Measurements from ENCODE around the gene AGMO.

Gene AGMO

DNA sequence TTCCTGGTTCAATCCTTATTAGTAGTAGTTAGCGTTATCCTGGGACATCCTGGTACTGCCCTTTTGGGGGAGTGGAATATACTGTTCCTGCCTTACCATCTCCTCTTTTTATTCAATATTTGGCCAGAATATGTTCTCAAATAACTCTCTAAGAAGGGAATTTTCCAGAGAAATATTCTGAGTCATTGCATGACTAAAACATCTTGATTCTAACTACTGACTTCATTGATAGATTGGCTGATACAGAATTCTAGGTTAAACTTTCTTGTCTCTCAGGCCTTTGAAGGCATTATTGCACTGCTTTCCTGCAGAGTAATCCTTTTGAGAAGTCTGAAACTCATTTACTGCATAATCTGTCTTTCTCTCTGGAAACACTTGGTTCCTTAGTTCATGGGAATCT, 383.8 kb downstream of the AGMO start:
- Histone ChIP-seq H3K4me2 (ENCODE audit: insufficient read depth, low read length, poor library complexity, severe bottlenecking) (no peak overlapping the region), H3K36me3 (replicated peaks in 1 of 2; ENCODE audit: control insufficient read depth in 2 of 2, insufficient read depth in 2 of 2, low read length in 2 of 2) (no peaks in the 10 kb centered on the region), H2BK120ac (ENCODE audit: low read depth, low read length) (no peak overlapping the region), H3K23ac (ENCODE audit: low read depth, low read length, poor library complexity) (no peak overlapping the region), H2BK12ac (ENCODE audit: low read length) (no peak overlapping the region), H2AFZ (ENCODE audit: low read length) (no peak overlapping the region), H3K27me3 (ENCODE audit: control insufficient read depth in 3 of 3, insufficient read depth in 3 of 3, low read depth in 1 of 3, low read length in 3 of 3) (no peaks in the 10 kb centered on the region), H3K4me1 (ENCODE audit: control insufficient read depth in 2 of 2, insufficient read depth in 1 of 2, low read depth in 1 of 2, low read length in 2 of 2) (no peaks in the 10 kb centered on the region), H2BK5ac (ENCODE audit: low read length) (no peak overlapping the region), H4K91ac (ENCODE audit: low read depth, low read length, poor library complexity) (no peak overlapping the region), H2AK5ac (ENCODE audit: low read depth, low read length) (no peak overlapping the region), H4K8ac (ENCODE audit: low read depth, low read length) (no peak overlapping the region), H3K14ac (ENCODE audit: low read length) (no peak overlapping the region), H3K9me3 (replicated peaks in 1 of 2; ENCODE audit: control insufficient read depth in 2 of 2, insufficient read depth in 1 of 2, low read depth in 1 of 2, low read length in 2 of 2) (no peaks in the 10 kb centered on the region), H3K4ac (ENCODE audit: low read length) (no peak overlapping the region), H3K18ac (ENCODE audit: low read length) (no peak overlapping the region), H3K27ac (replicated peaks; ENCODE audit: low read length) (no peak overlapping the region), H3K9ac (ENCODE audit: low read depth, low read length, poor library complexity) (no peak overlapping the region), H2BK15ac (ENCODE audit: low read length) (no peak overlapping the region), H3K79me1 (ENCODE audit: low read depth, low read length) (no peaks in the 10 kb centered on the region), H3K4me3 (ENCODE audit: low read length in 2 of 2) (no peak overlapping the region)
- no CpG with 5 or more reads among the region's 1 CpG for WGBS, 2 donors (ENCODE audit: extremely low coverage in 2 of 2, insufficient read length in 2 of 2, insufficient replicate concordance in 1 of 2)
- DNase-seq (ENCODE audit: low spot score) = no peak

DNA sequence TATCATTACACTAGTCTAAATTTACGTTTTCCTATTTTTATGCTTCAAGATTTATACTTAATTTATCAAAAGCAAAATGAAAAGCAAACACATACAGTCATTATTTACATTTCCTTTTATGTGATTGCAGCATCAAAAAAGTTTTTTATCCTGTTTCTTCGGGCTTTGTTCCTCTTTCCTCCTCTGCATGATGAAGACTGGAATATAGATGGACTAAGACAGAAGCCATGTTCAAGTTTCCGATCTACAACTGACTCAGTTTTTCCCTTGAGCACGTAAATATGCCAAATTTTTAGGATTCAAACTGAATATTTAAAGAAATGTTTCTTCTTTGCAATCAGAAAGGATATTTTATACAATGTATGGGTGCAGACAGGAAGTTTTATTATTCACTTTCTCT, 385.7 kb downstream of the AGMO start:
- Histone ChIP-seq H3K36me3 (replicated peaks in 1 of 2; ENCODE audit: control insufficient read depth in 2 of 2, insufficient read depth in 2 of 2, low read length in 2 of 2) (no peaks in the 10 kb centered on the region), H3K4me2 (ENCODE audit: insufficient read depth, low read length, poor library complexity, severe bottlenecking) (no peak overlapping the region), H2BK12ac (ENCODE audit: low read length) (no peak overlapping the region), H3K4ac (ENCODE audit: low read length) (no peak overlapping the region), H3K9ac (ENCODE audit: low read depth, low read length, poor library complexity) (no peak overlapping the region), H4K8ac (ENCODE audit: low read depth, low read length) (no peak overlapping the region), H3K14ac (ENCODE audit: low read length) (no peak overlapping the region), H2AK5ac (ENCODE audit: low read depth, low read length) (no peak overlapping the region), H3K4me3 (ENCODE audit: low read length in 2 of 2) (no peak overlapping the region), H3K4me1 (ENCODE audit: control insufficient read depth in 2 of 2, insufficient read depth in 1 of 2, low read depth in 1 of 2, low read length in 2 of 2) (no peaks in the 10 kb centered on the region), H3K9me3 (replicated peaks in 1 of 2; ENCODE audit: control insufficient read depth in 2 of 2, insufficient read depth in 1 of 2, low read depth in 1 of 2, low read length in 2 of 2) (no peaks in the 10 kb centered on the region), H3K79me1 (ENCODE audit: low read depth, low read length) (no peaks in the 10 kb centered on the region), H2BK5ac (ENCODE audit: low read length) (no peak overlapping the region), H2AFZ (ENCODE audit: low read length) (no peak overlapping the region), H3K18ac (ENCODE audit: low read length) (no peak overlapping the region), H4K91ac (ENCODE audit: low read depth, low read length, poor library complexity) (no peak overlapping the region), H2BK120ac (ENCODE audit: low read depth, low read length) (no peak overlapping the region), H3K27ac (replicated peaks; ENCODE audit: low read length) (no peak overlapping the region), H2BK15ac (ENCODE audit: low read length) (no peak overlapping the region), H3K23ac (ENCODE audit: low read depth, low read length, poor library complexity) (no peak overlapping the region), H3K27me3 (ENCODE audit: control insufficient read depth in 3 of 3, insufficient read depth in 3 of 3, low read depth in 1 of 3, low read length in 3 of 3) (no peaks in the 10 kb centered on the region)
- no CpG with 5 or more reads among the region's 4 CpGs for WGBS, 2 donors (ENCODE audit: extremely low coverage in 2 of 2, insufficient read length in 2 of 2, insufficient replicate concordance in 1 of 2)
- no peak for DNase-seq (ENCODE audit: low spot score)

DNA sequence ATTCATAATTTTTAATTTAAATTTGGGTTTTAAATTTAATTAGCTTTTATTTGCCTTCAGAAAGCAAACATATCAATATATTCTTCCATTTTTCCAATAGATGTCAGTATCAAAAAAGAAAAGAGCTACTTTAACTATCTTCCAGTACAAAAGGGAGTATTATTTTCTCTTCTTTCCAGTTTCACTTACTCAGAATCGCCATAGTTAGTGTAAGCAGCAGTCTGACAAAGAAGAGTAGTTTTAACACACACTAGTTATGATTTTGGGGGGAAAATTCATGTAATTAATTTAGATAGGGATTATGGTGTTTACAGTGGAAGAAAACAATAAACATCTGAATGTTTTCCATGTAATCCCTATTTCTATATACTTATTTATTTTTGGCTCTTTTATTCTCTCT, 386.7 kb downstream of the AGMO start:
- no peak overlapping the region for H3K4me2 ChIP-seq (ENCODE audit: insufficient read depth, low read length, poor library complexity, severe bottlenecking)
- H3K27me3 ChIP-seq (ENCODE audit: control insufficient read depth in 3 of 3, insufficient read depth in 3 of 3, low read depth in 1 of 3, low read length in 3 of 3) = no peaks in the 10 kb centered on the region

GRCh38 chr7:15174485-15174884, 387.3 kb downstream of the AGMO start:
- no peaks in the 10 kb centered on the region for H3K36me3 ChIP-seq (replicated peaks in 1 of 2; ENCODE audit: control insufficient read depth in 2 of 2, insufficient read depth in 2 of 2, low read length in 2 of 2)
- DNase-seq (ENCODE audit: low spot score) = no peak
- H2AK5ac ChIP-seq (ENCODE audit: low read depth, low read length) = no peak overlapping the region
- H2BK5ac ChIP-seq (ENCODE audit: low read length) = no peak overlapping the region
- H3K4me1 ChIP-seq (ENCODE audit: control insufficient read depth in 2 of 2, insufficient read depth in 1 of 2, low read depth in 1 of 2, low read length in 2 of 2) = no peaks in the 10 kb centered on the region
- H4K91ac ChIP-seq (ENCODE audit: low read depth, low read length, poor library complexity) = no peak overlapping the region
- no peak overlapping the region for H4K8ac ChIP-seq (ENCODE audit: low read depth, low read length)
- no peak overlapping the region for H2BK120ac ChIP-seq (ENCODE audit: low read depth, low read length)
- no peak overlapping the region for H3K4me3 ChIP-seq (ENCODE audit: low read length in 2 of 2)
- no peak overlapping the region for H3K14ac ChIP-seq (ENCODE audit: low read length)
- WGBS, 2 donors (ENCODE audit: extremely low coverage in 2 of 2, insufficient read length in 2 of 2, insufficient replicate concordance in 1 of 2) = no CpG with 5 or more reads among the region's 1 CpG
- no peak overlapping the region for H3K27ac ChIP-seq (replicated peaks; ENCODE audit: low read length)
- H3K23ac ChIP-seq (ENCODE audit: low read depth, low read length, poor library complexity) = no peak overlapping the region
- no peak overlapping the region for H2AFZ ChIP-seq (ENCODE audit: low read length)
- no peak overlapping the region for H2BK12ac ChIP-seq (ENCODE audit: low read length)
- no peaks in the 10 kb centered on the region for H3K79me1 ChIP-seq (ENCODE audit: low read depth, low read length)
- H3K4me2 ChIP-seq (ENCODE audit: insufficient read depth, low read length, poor library complexity, severe bottlenecking) = no peak overlapping the region
- H3K9me3 ChIP-seq (replicated peaks in 1 of 2; ENCODE audit: control insufficient read depth in 2 of 2, insufficient read depth in 1 of 2, low read depth in 1 of 2, low read length in 2 of 2) = no peaks in the 10 kb centered on the region
- H2BK15ac ChIP-seq (ENCODE audit: low read length) = no peak overlapping the region
- H3K4ac ChIP-seq (ENCODE audit: low read length) = no peak overlapping the region
- H3K18ac ChIP-seq (ENCODE audit: low read length) = no peak overlapping the region
- H3K27me3 ChIP-seq (ENCODE audit: control insufficient read depth in 3 of 3, insufficient read depth in 3 of 3, low read depth in 1 of 3, low read length in 3 of 3) = no peaks in the 10 kb centered on the region
- H3K9ac ChIP-seq (ENCODE audit: low read depth, low read length, poor library complexity) = no peak overlapping the region

More for the DNA sequence above, 386.7 kb downstream of the AGMO start:
- H3K23ac ChIP-seq (ENCODE audit: low read depth, low read length, poor library complexity) = no peak overlapping the region
- H3K4me1 ChIP-seq (ENCODE audit: control insufficient read depth in 2 of 2, insufficient read depth in 1 of 2, low read depth in 1 of 2, low read length in 2 of 2) = no peaks in the 10 kb centered on the region
- no peak overlapping the region for H3K27ac ChIP-seq (replicated peaks; ENCODE audit: low read length)
- H2BK5ac ChIP-seq (ENCODE audit: low read length) = no peak overlapping the region
- no peak overlapping the region for H2AFZ ChIP-seq (ENCODE audit: low read length)
- no peak overlapping the region for H4K8ac ChIP-seq (ENCODE audit: low read depth, low read length)
- no peak overlapping the region for H3K9ac ChIP-seq (ENCODE audit: low read depth, low read length, poor library complexity)
- no peak overlapping the region for H4K91ac ChIP-seq (ENCODE audit: low read depth, low read length, poor library complexity)
- H2BK120ac ChIP-seq (ENCODE audit: low read depth, low read length) = no peak overlapping the region
- no peaks in the 10 kb centered on the region for H3K36me3 ChIP-seq (replicated peaks in 1 of 2; ENCODE audit: control insufficient read depth in 2 of 2, insufficient read depth in 2 of 2, low read length in 2 of 2)
- no peak overlapping the region for H2BK12ac ChIP-seq (ENCODE audit: low read length)
- H3K4me3 ChIP-seq (ENCODE audit: low read length in 2 of 2) = no peak overlapping the region
- H3K18ac ChIP-seq (ENCODE audit: low read length) = no peak overlapping the region
- no peaks in the 10 kb centered on the region for H3K9me3 ChIP-seq (replicated peaks in 1 of 2; ENCODE audit: control insufficient read depth in 2 of 2, insufficient read depth in 1 of 2, low read depth in 1 of 2, low read length in 2 of 2)
- no peak overlapping the region for H3K4ac ChIP-seq (ENCODE audit: low read length)
- DNase-seq (ENCODE audit: low spot score) = no peak
- H2BK15ac ChIP-seq (ENCODE audit: low read length) = no peak overlapping the region
- no peaks in the 10 kb centered on the region for H3K79me1 ChIP-seq (ENCODE audit: low read depth, low read length)
- no peak overlapping the region for H3K14ac ChIP-seq (ENCODE audit: low read length)
- no peak overlapping the region for H2AK5ac ChIP-seq (ENCODE audit: low read depth, low read length)
- WGBS, 2 donors (ENCODE audit: extremely low coverage in 2 of 2, insufficient read length in 2 of 2, insufficient replicate concordance in 1 of 2) = no CpG with 5 or more reads among the region's 1 CpG
